Suprapubic skin (tissue), 4 donors: ENCODE results near the gene SLC38A1.

ENCODE experiments used
- CTCF ChIP-seq, 2 donors: fragments of 200-600 bp in 1 of 2; fragments of 450-650 bp in 1 of 2; sonication (generic) in 1 of 2; IDR thresholded peaks; one replicate each; pipeline ENCODE4 v1.5.1; 2016 to 2019; ENCODE audit warnings: antibody characterized with exemption in 2 of 2, mild to moderate bottlenecking in 1 of 2, moderate library complexity in 1 of 2
- EP300 ChIP-seq: sonication (generic); formaldehyde crosslinking; IDR thresholded peaks from one replicate; pipeline ENCODE4 v1.6.1; 2017; ENCODE audit warnings: antibody characterized with exemption
- POLR2A ChIP-seq, 2 donors: fragments of 450-650 bp; IDR thresholded peaks; one replicate each; pipeline ENCODE4 v1.6.1; 2017; ENCODE audit warnings: antibody characterized with exemption in 2 of 2, mild to moderate bottlenecking in 2 of 2, moderate library complexity in 2 of 2
- POLR2AphosphoS5 ChIP-seq, 3 donors: sonication (generic); formaldehyde crosslinking; IDR thresholded peaks; one replicate each; pipeline ENCODE4 v1.6.1; 2017; ENCODE audit warnings: antibody characterized with exemption in 3 of 3

DNA sequence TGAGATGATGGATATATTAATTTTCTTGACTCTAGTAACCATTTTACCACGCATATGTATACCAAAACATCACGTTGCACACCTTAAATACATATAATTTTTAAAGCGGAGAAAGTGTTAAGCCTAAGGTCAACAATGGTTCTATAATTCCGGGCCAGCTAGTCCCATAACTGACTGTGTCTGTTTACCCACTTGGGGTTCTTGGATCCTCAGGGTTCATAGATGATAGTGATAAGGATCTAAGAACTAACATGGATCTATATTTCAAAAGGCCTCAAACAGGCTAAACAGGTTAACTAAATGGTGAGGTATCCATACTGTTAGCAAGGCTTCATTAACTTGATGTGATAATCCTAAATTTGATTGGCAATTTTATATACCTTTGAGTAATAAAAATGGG, 9.8 kb downstream of the SLC38A1 start:
- TF ChIP-seq CTCF (IDR thresholded peaks at IDR 0.05) (no peak), POLR2A (IDR thresholded peaks at IDR 0.05) (no peak), EP300 (no peak), POLR2AphosphoS5 (IDR thresholded peaks at IDR 0.05) (no peak)
